Neural progenitor cell (in vitro differentiated cells): ENCODE results near the gene LRCOL1. TPM values are rescaled to one million over a fixed set of nuclear protein-coding genes. Genes with fewer than 3 reads are reported as not detected.

ENCODE experiments used
- DNase-seq: peaks from one replicate; pipeline ENCODE4 v3.0.0-alpha.2; 2016; ENCODE audit warnings: low spot score
- H2AFZ ChIP-seq: fragments of 200-600 bp; sonication (generic); replicated peaks from 2 replicates; pipeline ENCODE4 v1.6.1; 2016; ENCODE audit warnings: antibody characterized with exemption
- H3F3A ChIP-seq: fragments of 200-600 bp; sonication (generic); 2 replicates; pipeline ENCODE4 v1.6.1; 2016; ENCODE audit warnings: antibody characterized with exemption, low read depth
- H3K27ac ChIP-seq: fragments of 200-600 bp; sonication (generic); 2 replicates; pipeline ENCODE4 v1.5.1; 2016; ENCODE audit warnings: mild to moderate bottlenecking
- H3K27me3 ChIP-seq: fragments of 200-600 bp; sonication (generic); 2 replicates; pipeline ENCODE4 v1.6.1; 2016; ENCODE audit warnings: mild to moderate bottlenecking, moderate library complexity
- H3K36me3 ChIP-seq: fragments of 200-600 bp; sonication (generic); 2 replicates; pipeline ENCODE4 v1.5.1; 2016
- H3K4me1 ChIP-seq: fragments of 200-600 bp; sonication (generic); 2 replicates; pipeline ENCODE4 v1.6.1; 2016; ENCODE audit warnings: mixed run types
- H3K4me2 ChIP-seq: fragments of 200-600 bp; sonication (generic); 2 replicates; pipeline ENCODE4 v1.6.1; 2016
- H3K4me3 ChIP-seq: fragments of 200-600 bp; sonication (generic); 2 replicates; pipeline ENCODE4 v1.5.1; 2016
- H3K79me2 ChIP-seq: fragments of 200-600 bp; sonication (generic); 2 replicates; pipeline ENCODE4 v1.6.1; 2016; ENCODE audit warnings: low read depth
- H3K9ac ChIP-seq: fragments of 200-600 bp; sonication (generic); 2 replicates; pipeline ENCODE4 v1.6.1; 2016
- H3K9me3 ChIP-seq: fragments of 200-600 bp; sonication (generic); 2 replicates; pipeline ENCODE4 v1.5.1; 2016; ENCODE audit warnings: low read depth
- H4K20me1 ChIP-seq: fragments of 200-600 bp; sonication (generic); 2 replicates; pipeline ENCODE4 v1.6.1; 2016; ENCODE audit warnings: low read depth
- H3K27ac Mint-ChIP-seq: 3 replicates; pipeline ENCODE4 v1.8.0; 2021; ENCODE audit warnings: mixed read lengths
- H3K27me3 Mint-ChIP-seq: 2 replicates; pipeline ENCODE4 v1.8.0; 2022; ENCODE audit warnings: low read depth, mild to moderate bottlenecking, inconsistent platforms, moderate library complexity, mixed read lengths; ENCODE audit not compliant: insufficient read depth
- H3K36me3 Mint-ChIP-seq: 3 replicates; pipeline ENCODE4 v1.8.0; 2021; ENCODE audit warnings: mixed read lengths
- H3K4me1 Mint-ChIP-seq: 3 replicates; pipeline ENCODE4 v1.8.0; 2021; ENCODE audit warnings: mixed read lengths
- H3K4me3 Mint-ChIP-seq: 3 replicates; pipeline ENCODE4 v1.8.0; 2021; ENCODE audit warnings: mild to moderate bottlenecking, moderate library complexity, mixed read lengths
- H3K9me3 Mint-ChIP-seq: 3 replicates; pipeline ENCODE4 v1.8.0; 2020; ENCODE audit warnings: mixed read lengths
- CTCF ChIP-seq: fragments of 200-600 bp; sonication (generic); IDR thresholded peaks from 2 replicates; pipeline ENCODE4 v1.5.1; 2017; ENCODE audit warnings: antibody characterized with exemption, mild to moderate bottlenecking
- EZH2 ChIP-seq: fragments of 200-600 bp; sonication (generic); IDR thresholded peaks from 2 replicates; pipeline ENCODE4 v1.6.1; 2017; ENCODE audit warnings: antibody characterized with exemption, mild to moderate bottlenecking, moderate library complexity
- EZH2phosphoT487 ChIP-seq: fragments of 200-600 bp; sonication (generic); IDR thresholded peaks from 2 replicates; pipeline ENCODE4 v1.6.1; 2017; ENCODE audit warnings: antibody characterized with exemption
- total RNA-seq: library from RNA; depleted of rRNA; stranded (reverse); fragments of >200 nt; gene quantifications from 2 replicates; pipeline ENCODE4 v1.2.3, GENCODE V29; 2015; ENCODE audit warnings: low replicate concordance

The LRCOL1 gene
- total RNA-seq, 1 donor from 2014 or later, result not detected

GRCh38 chr12:132632521-132633228 is 22.3 kb upstream of the LRCOL1 start:
- H3K9me3 ChIP-seq, result no peaks in the 10 kb centered on the region
- no peak for DNase-seq
- H3K4me1 ChIP-seq, result no peaks in the 10 kb centered on the region
- H3K9ac ChIP-seq, result no peak overlapping the region
- H3K27me3 Mint-ChIP-seq, result peaks cover 4% of the 10 kb centered on the region
- H3K4me1 Mint-ChIP-seq, result peaks cover 3% of the 10 kb centered on the region
- no peak overlapping the region for H3K4me3 ChIP-seq
- H4K20me1 ChIP-seq, result peaks cover under 1% of the 10 kb centered on the region
- H3K9me3 Mint-ChIP-seq, result no peaks in the 10 kb centered on the region
- peaks cover 63% of the 10 kb centered on the region for H3K36me3 Mint-ChIP-seq
- H3K4me3 Mint-ChIP-seq, result no peak overlapping the region
- no peak overlapping the region for H3K27ac Mint-ChIP-seq
- no peak overlapping the region for H3K27ac ChIP-seq
- H3K27me3 ChIP-seq, result no peaks in the 10 kb centered on the region
- no peaks in the 10 kb centered on the region for H3K79me2 ChIP-seq
- no peak overlapping the region for H2AFZ ChIP-seq
- no peaks in the 10 kb centered on the region for H3K36me3 ChIP-seq
- no peak for TF ChIP-seq EZH2
- TF ChIP-seq CTCF, result no peak
- no peak for TF ChIP-seq EZH2phosphoT487
- H3F3A ChIP-seq, result no peaks in the 10 kb centered on the region
- no peak overlapping the region for H3K4me2 ChIP-seq

- Histone ChIP-seq H3K36me3 (no peaks in the 10 kb centered on the region), H3K4me1 (no peaks in the 10 kb centered on the region), H3K4me3 (no peak overlapping the region), H4K20me1 (no peaks in the 10 kb centered on the region), H2AFZ (no peak overlapping the region), H3K27me3 (no peaks in the 10 kb centered on the region), H3K9ac (no peak overlapping the region), H3K9me3 (no peaks in the 10 kb centered on the region), H3K4me2 (no peak overlapping the region), H3K27ac (no peak overlapping the region), H3F3A (no peaks in the 10 kb centered on the region), H3K79me2 (no peaks in the 10 kb centered on the region)
- Mint-ChIP-seq H3K36me3 (peaks cover 57% of the 10 kb centered on the region), H3K27ac (no peak overlapping the region), H3K4me3 (no peak overlapping the region), H3K9me3 (no peaks in the 10 kb centered on the region), H3K4me1 (peaks cover 3% of the 10 kb centered on the region), H3K27me3 (peaks cover 4% of the 10 kb centered on the region)
- TF ChIP-seq CTCF (no peak), EZH2phosphoT487 (no peak), EZH2 (no peak)
- DNase-seq, result no peak
Observed at GRCh38 chr12:132631666-132632065, 21.3 kb upstream of the LRCOL1 start.

GRCh38 chr12:132630672-132631071 is 20.3 kb upstream of the LRCOL1 start:
- Mint-ChIP-seq H3K27ac (no peak overlapping the region), H3K27me3 (peaks cover 4% of the 10 kb centered on the region)
- TF ChIP-seq CTCF (no peak), EZH2 (no peak), EZH2phosphoT487 (no peak)

More at GRCh38 chr12:132630672-132631071, 20.3 kb upstream of the LRCOL1 start:
- H4K20me1 ChIP-seq, result no peaks in the 10 kb centered on the region
- H3K9me3 Mint-ChIP-seq, result no peaks in the 10 kb centered on the region
- no peaks in the 10 kb centered on the region for H3K79me2 ChIP-seq
- H3K4me1 Mint-ChIP-seq, result peaks cover 3% of the 10 kb centered on the region
- no peaks in the 10 kb centered on the region for H3K27me3 ChIP-seq
- H3K4me2 ChIP-seq, result no peak overlapping the region
- H3K36me3 Mint-ChIP-seq, result peaks cover 54% of the 10 kb centered on the region
- no peaks in the 10 kb centered on the region for H3F3A ChIP-seq
- no peak for DNase-seq
- no peak overlapping the region for H3K9ac ChIP-seq
- no peak overlapping the region for H3K4me3 ChIP-seq
- no peak overlapping the region for H3K4me3 Mint-ChIP-seq
- H3K9me3 ChIP-seq, result no peaks in the 10 kb centered on the region
- H3K4me1 ChIP-seq, result no peaks in the 10 kb centered on the region
- no peak overlapping the region for H3K27ac ChIP-seq
- H2AFZ ChIP-seq, result no peak overlapping the region
- no peaks in the 10 kb centered on the region for H3K36me3 ChIP-seq
